HEK293 (cell line): Measurements from ENCODE around the gene CEP85L.

Source experiments
- CTCF ChIA-PET: fragments of 350-600 bp; formaldehyde crosslinking; extraction: SDS; loops from one replicate; lab custom pipeline; 2021; ENCODE audit warnings: antibody characterized with exemption; lab: Yijun Ruan, JAX
- POLR2A ChIA-PET: fragments of 300-600 bp; formaldehyde crosslinking; extraction: SDS; loops from one replicate; lab custom pipeline; 2020; ENCODE audit warnings: antibody characterized with exemption, inconsistent platforms; lab: Yijun Ruan, JAX
- H3K27ac ChIP-seq: fragments of 200-500 bp; sonication (Bioruptor generic); 2 replicates; pipeline ENCODE4 v1.5.1; 2014; ENCODE audit warnings: low read depth, low read length, control low read depth, inconsistent platforms; ENCODE audit errors: extremely low read depth
- H3K36me3 ChIP-seq, 2 experiments: fragments of 200-500 bp in 1 of 2; sonication (Bioruptor generic) in 1 of 2; 1 replicate in 1 of 2; 2 replicates in 1 of 2; pipeline ENCODE4 v1.5.1; 2014 to 2017; ENCODE audit warnings: inconsistent platforms in 2 of 2, low read length in 2 of 2; ENCODE audit not compliant: control insufficient read depth in 2 of 2, insufficient read depth in 1 of 2
- H3K4me1 ChIP-seq: fragments of 200-500 bp; sonication (Bioruptor generic); 2 replicates; pipeline ENCODE4 v1.5.1; 2014; ENCODE audit warnings: mild to moderate bottlenecking, low read length, inconsistent platforms; ENCODE audit not compliant: control insufficient read depth, insufficient read depth
- H3K4me3 ChIP-seq: 2 replicates; pipeline ENCODE4 v1.5.1; 2011; ENCODE audit warnings: low read depth, mild to moderate bottlenecking, control low read depth, low read length, moderate library complexity
- H3K9me3 ChIP-seq: fragments of 200-500 bp; sonication (Bioruptor generic); 2 replicates; pipeline ENCODE4 v1.5.1; 2014; ENCODE audit warnings: low read depth, low read length, inconsistent platforms; ENCODE audit not compliant: control insufficient read depth, insufficient read depth
- GFI1B ChIP-seq: fragments of 450-650 bp; formaldehyde crosslinking; IDR thresholded peaks from 2 replicates; pipeline ENCODE4 v1.5.1; 2016; ENCODE audit warnings: missing biosample characterization, missing genetic modification characterization
- KLF7 ChIP-seq: fragments of 450-650 bp; formaldehyde crosslinking; IDR thresholded peaks from 2 replicates; pipeline ENCODE4 v1.5.1; 2016; ENCODE audit warnings: missing biosample characterization, missing genetic modification characterization, borderline replicate concordance
- MEIS1 ChIP-seq: sonication (generic); formaldehyde crosslinking; IDR thresholded peaks from 2 replicates; pipeline ENCODE4 v1.8.1; 2022; ENCODE audit warnings: missing genetic modification reagents, mild to moderate bottlenecking, borderline replicate concordance
- RBAK ChIP-seq: fragments of 450-650 bp; formaldehyde crosslinking; IDR thresholded peaks from 2 replicates; pipeline ENCODE4 v1.5.1; 2016; ENCODE audit warnings: missing biosample characterization, missing genetic modification characterization
- SALL2 ChIP-seq: fragments of 450-650 bp; formaldehyde crosslinking; IDR thresholded peaks from 2 replicates; pipeline ENCODE4 v1.5.0; 2017; ENCODE audit warnings: missing biosample characterization, mild to moderate bottlenecking, missing genetic modification characterization, borderline replicate concordance
- WT1 ChIP-seq: fragments of 450-650 bp; formaldehyde crosslinking; IDR thresholded peaks from 2 replicates; pipeline ENCODE4 v1.5.1; 2016; ENCODE audit warnings: missing biosample characterization, missing genetic modification characterization
- YY1 ChIP-seq: fragments of 450-650 bp; formaldehyde crosslinking; IDR thresholded peaks from 2 replicates; pipeline ENCODE4 v1.5.1; 2018; ENCODE audit warnings: missing biosample characterization, missing genetic modification characterization
- ZBTB17 ChIP-seq: fragments of 450-650 bp; formaldehyde crosslinking; IDR thresholded peaks from 2 replicates; pipeline ENCODE4 v1.5.1; 2016; ENCODE audit warnings: missing biosample characterization, missing genetic modification characterization
- ZBTB48 ChIP-seq: fragments of 450-650 bp; formaldehyde crosslinking; IDR thresholded peaks from 2 replicates; pipeline ENCODE4 v1.5.1; 2016; ENCODE audit warnings: missing biosample characterization, missing genetic modification characterization
- ZFP3 ChIP-seq: fragments of 450-650 bp; formaldehyde crosslinking; IDR thresholded peaks from 2 replicates; pipeline ENCODE4 v1.5.1; 2016; ENCODE audit warnings: low read depth, missing biosample characterization, missing genetic modification characterization
- ZNF112 ChIP-seq: fragments of 450-650 bp; formaldehyde crosslinking; IDR thresholded peaks from 2 replicates; pipeline ENCODE4 v1.5.0; 2017; ENCODE audit warnings: missing biosample characterization, missing genetic modification characterization
- ZNF138 ChIP-seq: fragments of 450-650 bp; formaldehyde crosslinking; IDR thresholded peaks from 2 replicates; pipeline ENCODE4 v1.5.1; 2016; ENCODE audit warnings: missing biosample characterization, missing genetic modification characterization, borderline replicate concordance
- ZNF155 ChIP-seq: fragments of 450-650 bp; formaldehyde crosslinking; IDR thresholded peaks from 2 replicates; pipeline ENCODE4 v1.5.1; 2016; ENCODE audit warnings: missing biosample characterization, missing genetic modification characterization
- ZNF16 ChIP-seq: fragments of 450-650 bp; formaldehyde crosslinking; IDR thresholded peaks from 2 replicates; pipeline ENCODE4 v1.5.1; 2016; ENCODE audit warnings: low read depth, missing biosample characterization, missing genetic modification characterization
- ZNF2 ChIP-seq: fragments of 450-650 bp; formaldehyde crosslinking; IDR thresholded peaks from 2 replicates; pipeline ENCODE4 v1.5.1; 2016; ENCODE audit warnings: missing biosample characterization, missing genetic modification characterization
- ZNF202 ChIP-seq: fragments of 450-650 bp; formaldehyde crosslinking; IDR thresholded peaks from 2 replicates; pipeline ENCODE4 v1.5.1; 2016; ENCODE audit warnings: missing biosample characterization, missing genetic modification characterization, borderline replicate concordance
- ZNF24 ChIP-seq: fragments of 450-650 bp; formaldehyde crosslinking; IDR thresholded peaks from 2 replicates; pipeline ENCODE4 v1.5.1; 2016; ENCODE audit warnings: missing biosample characterization, missing genetic modification characterization
- ZNF529 ChIP-seq: fragments of 450-650 bp; formaldehyde crosslinking; IDR thresholded peaks from 2 replicates; pipeline ENCODE4 v1.5.1; 2017; ENCODE audit warnings: missing genetic modification characterization, missing biosample characterization; ENCODE audit not compliant: insufficient replicate concordance
- ZNF548 ChIP-seq: fragments of 450-650 bp; formaldehyde crosslinking; IDR thresholded peaks from 2 replicates; pipeline ENCODE4 v1.5.1; 2016; ENCODE audit warnings: missing biosample characterization, missing genetic modification characterization
- ZNF596 ChIP-seq: fragments of 450-650 bp; IDR thresholded peaks from 2 replicates; pipeline ENCODE4 v1.5.0; 2018; ENCODE audit warnings: missing biosample characterization, mild to moderate bottlenecking, missing genetic modification characterization, moderate library complexity
- ZNF629 ChIP-seq: fragments of 450-650 bp; formaldehyde crosslinking; IDR thresholded peaks from 2 replicates; pipeline ENCODE4 v1.5.1; 2017; ENCODE audit warnings: missing biosample characterization, missing genetic modification characterization
- ZNF707 ChIP-seq: fragments of 450-650 bp; formaldehyde crosslinking; IDR thresholded peaks from 2 replicates; pipeline ENCODE4 v1.5.1; 2016; ENCODE audit warnings: missing biosample characterization, missing genetic modification characterization
- ZNF830 ChIP-seq: fragments of 450-650 bp; IDR thresholded peaks from 2 replicates; pipeline ENCODE4 v1.5.0; 2018; ENCODE audit warnings: missing biosample characterization, missing genetic modification characterization, low read depth, mild to moderate bottlenecking, moderate library complexity
- ZNF843 ChIP-seq: fragments of 450-650 bp; formaldehyde crosslinking; IDR thresholded peaks from 2 replicates; pipeline ENCODE4 v1.5.1; 2016; ENCODE audit warnings: missing biosample characterization, missing genetic modification characterization
- TF ChIP-seq, protein P1 (sequence below): fragments of 450-650 bp; formaldehyde crosslinking; IDR thresholded peaks from 2 replicates; pipeline ENCODE4 v1.5.1; 2016; ENCODE audit warnings: missing biosample characterization, missing genetic modification characterization, borderline replicate concordance
- TF ChIP-seq, protein P2 (sequence below): fragments of 450-650 bp; formaldehyde crosslinking; IDR thresholded peaks from 2 replicates; pipeline ENCODE4 v1.5.1; 2017; ENCODE audit warnings: missing biosample characterization, missing genetic modification characterization

Gene CEP85L

DNA sequence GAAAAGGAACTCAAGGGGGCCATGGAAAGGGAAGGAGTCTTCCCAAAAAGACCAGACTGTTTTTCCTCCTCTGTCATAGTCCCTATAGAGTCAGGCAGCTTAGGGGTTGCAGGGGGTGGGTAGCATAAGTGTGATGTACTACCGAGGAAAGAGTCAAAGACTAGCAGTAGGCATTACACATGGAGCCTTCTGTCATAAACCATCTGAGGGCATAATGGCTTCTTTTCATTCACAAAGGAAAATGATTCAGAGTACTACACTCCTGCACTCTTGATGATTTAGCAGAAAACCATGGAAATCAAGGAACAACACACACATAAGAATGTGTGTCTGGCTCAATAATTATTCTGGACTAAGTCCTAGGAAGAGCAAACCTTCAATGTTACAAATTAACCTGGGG lies 88.4 kb downstream of the CEP85L start:
- Histone ChIP-seq H3K9me3 (no peaks in the 10 kb centered on the region), H3K36me3 (peaks cover 0 to 9% of the 10 kb centered on the region in 2 experiments; a peak in 1 of 3 replicates), H3K4me1 (no peaks in the 10 kb centered on the region), H3K27ac (no peak overlapping the region), H3K4me3 (no peak overlapping the region)
- TF ChIP-seq ZNF16 (no peak), ZNF202 (tag by site-specific recombination) (no peak), ZNF112 (tag by site-specific recombination) (no peak), ZBTB17 (no peak), KLF7 (tag by site-specific recombination) (no peak), RBAK (no peak), ZNF24 (tag by site-specific recombination) (no peak), ZNF155 (tag by site-specific recombination) (no peak), ZNF138 (tag by site-specific recombination) (no peak), SALL2 (tag by site-specific recombination) (no peak), GFI1B (tag by site-specific recombination) (no peak), YY1 (no peak), ZNF2 (no peak), ZBTB48 (tag by site-specific recombination) (no peak), ZNF843 (tag by site-specific recombination) (no peak)
- TF ChIP-seq, protein P1, sequence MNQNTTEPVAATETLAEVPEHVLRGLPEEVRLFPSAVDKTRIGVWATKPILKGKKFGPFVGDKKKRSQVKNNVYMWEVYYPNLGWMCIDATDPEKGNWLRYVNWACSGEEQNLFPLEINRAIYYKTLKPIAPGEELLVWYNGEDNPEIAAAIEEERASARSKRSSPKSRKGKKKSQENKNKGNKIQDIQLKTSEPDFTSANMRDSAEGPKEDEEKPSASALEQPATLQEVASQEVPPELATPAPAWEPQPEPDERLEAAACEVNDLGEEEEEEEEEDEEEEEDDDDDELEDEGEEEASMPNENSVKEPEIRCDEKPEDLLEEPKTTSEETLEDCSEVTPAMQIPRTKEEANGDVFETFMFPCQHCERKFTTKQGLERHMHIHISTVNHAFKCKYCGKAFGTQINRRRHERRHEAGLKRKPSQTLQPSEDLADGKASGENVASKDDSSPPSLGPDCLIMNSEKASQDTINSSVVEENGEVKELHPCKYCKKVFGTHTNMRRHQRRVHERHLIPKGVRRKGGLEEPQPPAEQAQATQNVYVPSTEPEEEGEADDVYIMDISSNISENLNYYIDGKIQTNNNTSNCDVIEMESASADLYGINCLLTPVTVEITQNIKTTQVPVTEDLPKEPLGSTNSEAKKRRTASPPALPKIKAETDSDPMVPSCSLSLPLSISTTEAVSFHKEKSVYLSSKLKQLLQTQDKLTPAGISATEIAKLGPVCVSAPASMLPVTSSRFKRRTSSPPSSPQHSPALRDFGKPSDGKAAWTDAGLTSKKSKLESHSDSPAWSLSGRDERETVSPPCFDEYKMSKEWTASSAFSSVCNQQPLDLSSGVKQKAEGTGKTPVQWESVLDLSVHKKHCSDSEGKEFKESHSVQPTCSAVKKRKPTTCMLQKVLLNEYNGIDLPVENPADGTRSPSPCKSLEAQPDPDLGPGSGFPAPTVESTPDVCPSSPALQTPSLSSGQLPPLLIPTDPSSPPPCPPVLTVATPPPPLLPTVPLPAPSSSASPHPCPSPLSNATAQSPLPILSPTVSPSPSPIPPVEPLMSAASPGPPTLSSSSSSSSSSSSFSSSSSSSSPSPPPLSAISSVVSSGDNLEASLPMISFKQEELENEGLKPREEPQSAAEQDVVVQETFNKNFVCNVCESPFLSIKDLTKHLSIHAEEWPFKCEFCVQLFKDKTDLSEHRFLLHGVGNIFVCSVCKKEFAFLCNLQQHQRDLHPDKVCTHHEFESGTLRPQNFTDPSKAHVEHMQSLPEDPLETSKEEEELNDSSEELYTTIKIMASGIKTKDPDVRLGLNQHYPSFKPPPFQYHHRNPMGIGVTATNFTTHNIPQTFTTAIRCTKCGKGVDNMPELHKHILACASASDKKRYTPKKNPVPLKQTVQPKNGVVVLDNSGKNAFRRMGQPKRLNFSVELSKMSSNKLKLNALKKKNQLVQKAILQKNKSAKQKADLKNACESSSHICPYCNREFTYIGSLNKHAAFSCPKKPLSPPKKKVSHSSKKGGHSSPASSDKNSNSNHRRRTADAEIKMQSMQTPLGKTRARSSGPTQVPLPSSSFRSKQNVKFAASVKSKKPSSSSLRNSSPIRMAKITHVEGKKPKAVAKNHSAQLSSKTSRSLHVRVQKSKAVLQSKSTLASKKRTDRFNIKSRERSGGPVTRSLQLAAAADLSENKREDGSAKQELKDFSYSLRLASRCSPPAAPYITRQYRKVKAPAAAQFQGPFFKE (tag by site-specific recombination) = no peak
- TF ChIP-seq, protein P2, sequence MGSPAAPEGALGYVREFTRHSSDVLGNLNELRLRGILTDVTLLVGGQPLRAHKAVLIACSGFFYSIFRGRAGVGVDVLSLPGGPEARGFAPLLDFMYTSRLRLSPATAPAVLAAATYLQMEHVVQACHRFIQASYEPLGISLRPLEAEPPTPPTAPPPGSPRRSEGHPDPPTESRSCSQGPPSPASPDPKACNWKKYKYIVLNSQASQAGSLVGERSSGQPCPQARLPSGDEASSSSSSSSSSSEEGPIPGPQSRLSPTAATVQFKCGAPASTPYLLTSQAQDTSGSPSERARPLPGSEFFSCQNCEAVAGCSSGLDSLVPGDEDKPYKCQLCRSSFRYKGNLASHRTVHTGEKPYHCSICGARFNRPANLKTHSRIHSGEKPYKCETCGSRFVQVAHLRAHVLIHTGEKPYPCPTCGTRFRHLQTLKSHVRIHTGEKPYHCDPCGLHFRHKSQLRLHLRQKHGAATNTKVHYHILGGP = no peak
- POLR2A ChIA-PET = no interaction called here
- CTCF ChIA-PET = no interaction called here

DNA sequence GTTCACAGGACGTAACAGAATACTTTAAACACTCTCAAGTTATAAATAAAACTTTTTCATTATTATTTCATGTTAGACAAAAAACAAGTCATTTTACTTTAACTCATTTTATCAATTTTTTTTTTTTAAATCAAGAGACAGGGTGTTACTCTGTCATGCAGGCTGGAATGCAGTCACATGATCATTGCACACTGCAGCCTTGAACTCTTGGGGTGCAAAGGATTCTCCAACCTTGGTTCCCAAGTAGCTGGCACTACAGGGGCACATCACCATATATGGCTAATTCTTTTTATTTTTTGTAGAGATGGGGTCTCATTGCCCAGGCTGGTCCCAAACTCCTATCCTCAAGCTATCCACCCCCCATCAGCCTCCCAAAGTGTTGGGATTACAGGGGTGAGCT lies 89.1 kb downstream of the CEP85L start:
- Histone ChIP-seq H3K27ac (no peak overlapping the region), H3K36me3 (peaks cover 0 to 9% of the 10 kb centered on the region in 2 experiments; a peak in 1 of 3 replicates), H3K4me1 (no peaks in the 10 kb centered on the region), H3K4me3 (no peak overlapping the region), H3K9me3 (no peaks in the 10 kb centered on the region)
- ChIA-PET POLR2A (no interaction called here), CTCF (no interaction called here)
- TF ChIP-seq ZNF596 (tag by site-specific recombination) (no peak), ZNF529 (tag by site-specific recombination) (no peak), WT1 (tag by site-specific recombination) (no peak), ZNF830 (tag by site-specific recombination) (no peak), ZNF629 (tag by site-specific recombination) (no peak), ZNF548 (no peak), ZNF707 (tag by site-specific recombination) (no peak), SALL2 (tag by site-specific recombination) (no peak), MEIS1 (CRISPR knock-in tag) (no peak), ZFP3 (no peak), RBAK (no peak)
